Transverse colon (tissue), 4 donors: ENCODE results near the gene PPP1R14B. TPM values are rescaled to one million over a fixed set of nuclear protein-coding genes. Genes with fewer than 3 reads are reported as not detected.
A peak's percentile ranks its signal among the peaks of the same experiment; 100 is the strongest.

Source experiments
- DNase-seq: peaks from one replicate; pipeline ENCODE4 v3.0.0-alpha.2; 2019
- H3K27ac ChIP-seq, 4 donors: fragments of 200-600 bp; sonication (generic); 2 replicates each; pipeline ENCODE4 v1.5.1; 2016 to 2018; ENCODE audit warnings: inconsistent platforms in 4 of 4
- H3K27me3 ChIP-seq: fragments of 200-600 bp; sonication (generic); 2 replicates; pipeline ENCODE4 v1.5.1; 2017; ENCODE audit warnings: inconsistent platforms
- H3K36me3 ChIP-seq, 4 donors: fragments of 200-600 bp; sonication (generic); 2 replicates each; pipeline ENCODE4 v1.5.1; 2017 to 2019; ENCODE audit warnings: inconsistent platforms in 4 of 4
- H3K4me1 ChIP-seq, 4 donors: fragments of 200-600 bp; sonication (generic); 2 replicates each; pipeline ENCODE4 v1.5.1; 2017 to 2020; ENCODE audit warnings: inconsistent platforms in 4 of 4
- H3K4me3 ChIP-seq, 4 donors: fragments of 200-600 bp; sonication (generic); 1 replicate in 1 of 4; 2 replicates in 3 of 4; pipeline versions ENCODE4 v1.5.1 to v1.6.1; 2017 to 2019; ENCODE audit warnings: inconsistent platforms in 4 of 4
- H3K9me3 ChIP-seq, 2 donors: fragments of 200-600 bp; sonication (generic); 2 replicates each; pipeline ENCODE4 v1.5.1; 2017 to 2019; ENCODE audit warnings: inconsistent platforms in 2 of 2
- CTCF ChIP-seq, 5 experiments: fragments of 200-600 bp in 3 of 5; fragments of 450-650 bp in 2 of 5; sonication (generic) in 3 of 5; IDR thresholded peaks; 1 replicate in 2 of 5; 2 replicates in 3 of 5; pipeline ENCODE4 v1.5.1; 2016 to 2017; ENCODE audit warnings: antibody characterized with exemption in 5 of 5, inconsistent platforms in 3 of 5, mild to moderate bottlenecking in 2 of 5, moderate library complexity in 1 of 5
- EP300 ChIP-seq: sonication (generic); formaldehyde crosslinking; IDR thresholded peaks from one replicate; pipeline ENCODE4 v1.6.1; 2017; ENCODE audit warnings: antibody characterized with exemption, low read depth
- POLR2A ChIP-seq: fragments of 450-650 bp; IDR thresholded peaks from one replicate; pipeline ENCODE4 v1.6.1; 2016; ENCODE audit warnings: antibody characterized with exemption, mild to moderate bottlenecking, moderate library complexity
- POLR2AphosphoS5 ChIP-seq, 3 donors: sonication (generic); formaldehyde crosslinking; IDR thresholded peaks; one replicate each; pipeline ENCODE4 v1.6.1; 2016; ENCODE audit warnings: antibody characterized with exemption in 3 of 3
- WGBS, 2 donors: methylation state at CpG; one replicate each; pipeline ENCODE4 v1.1.5; 2018; ENCODE audit warnings: low coverage in 1 of 2; 5-methylcytosine and 5-hydroxymethylcytosine counted together
- in situ Hi-C, 4 donors: fragments of 200-750 bp; cut with MboI; loops; one replicate each; pipeline versions ENCODE4 v1.15.0 to v1.15.1; 2017; ENCODE audit warnings: low sequenced_read_pairs in 3 of 4, low pct_ligation_motif_present in 1 of 4, low pct_unique_long_range_greater_than_20kb in 1 of 4
- intact Hi-C: fragments of 100-400 bp; cut with DNase I; formaldehyde crosslinking; loops from one replicate; pipeline ENCODE4 v1.15.1; 2023; ENCODE audit warnings: low total_unique reads
- total RNA-seq, 4 donors: library from RNA; depleted of rRNA; stranded (reverse); fragments of >200 nt; gene quantifications; one replicate each; pipeline ENCODE4 v1.1.0, GENCODE V29; 2016

Gene PPP1R14B
- total RNA-seq, 4 donors from 2014 or later: 62.8 to 80.4 (median 73.2) TPM

- WGBS, 2 donors: 0% methylated on average over 2 to 18 of the region's 18 CpGs
- in situ Hi-C loops: no loop called here
- H3K27ac ChIP-seq: peak overlapping the region; percentile 84 to 91 (median 88)
- intact Hi-C loops: loop anchor here (5.0 kb wide), 1 partner anchor 51 kb away; the partner anchor contains the start of gene CATSPERZ
- peak overlapping the region; percentile 65 to 91 (median 86) for H3K4me3 ChIP-seq
- no peaks in the 10 kb centered on the region for H3K27me3 ChIP-seq
- H3K4me1 ChIP-seq: peaks cover 15 to 42% (median 29%) of the 10 kb centered on the region in 4 donors
- TF ChIP-seq EP300 (no peak), CTCF (IDR thresholded peaks at IDR 0.05) (no peak), POLR2A (no peak), POLR2AphosphoS5 (IDR thresholded peaks at IDR 0.05) (no peak)
- H3K9me3 ChIP-seq: no peaks in the 10 kb centered on the region
- H3K36me3 ChIP-seq: peaks cover 0 to 19% (median 0%) of the 10 kb centered on the region in 4 donors
- DNase-seq: no peak
Measured at GRCh38 chr11:64251753-64252002, 4.9 kb upstream of the PPP1R14B start.

GRCh38 chr11:64251016-64251752 lies 4.4 kb upstream of the PPP1R14B start, which contains the start of gene PLCB3:
TSS of gene PLCB3 (plus strand) at chr11:64251530. CDS start at chr11:64251650, 120 bp downstream.
- peak; percentile 24 to 66 (median 60) for TF ChIP-seq POLR2AphosphoS5 (IDR thresholded peaks at IDR 0.05)
- peak; percentile 75 to 93 (median 87) for TF ChIP-seq CTCF (IDR thresholded peaks at IDR 0.05)
- no peak for TF ChIP-seq EP300
- peak; percentile 10 for TF ChIP-seq POLR2A
- peak; percentile 71 for DNase-seq
- H3K36me3 ChIP-seq: peaks cover 0 to 14% (median 0%) of the 10 kb centered on the region in 4 donors
- H3K27ac ChIP-seq: peak within 1 kb of the TSS; percentile 84 to 91 (median 88)
- peak within 1 kb of the TSS; percentile 65 to 91 (median 86) for H3K4me3 ChIP-seq
- H3K4me1 ChIP-seq: peaks cover 15 to 42% (median 29%) of the 10 kb centered on the region in 4 donors
- no peaks in the 10 kb centered on the region for H3K9me3 ChIP-seq
- in situ Hi-C loops (no loop called here), intact Hi-C loops (loop anchor here (5.0 kb wide), 1 partner anchor 51 kb away; the partner anchor contains the start of gene CATSPERZ)
- 0% methylated on average over 20 of the region's 75 CpGs; no CpG with 5 or more reads in 1 of the 2 donors for WGBS, 2 donors
- no peaks in the 10 kb centered on the region for H3K27me3 ChIP-seq

GRCh38 chr11:64250415-64251015 lies 3.8 kb upstream of the PPP1R14B start:
- Histone ChIP-seq H3K36me3 (peaks cover 0 to 9% (median 0%) of the 10 kb centered on the region in 4 donors), H3K27ac (peak overlapping the region; percentile 27 to 91 (median 88)), H3K9me3 (no peaks in the 10 kb centered on the region), H3K4me3 (peak overlapping the region; percentile 20 to 91 (median 76)), H3K4me1 (peaks cover 15 to 47% (median 35%) of the 10 kb centered on the region in 4 donors), H3K27me3 (no peaks in the 10 kb centered on the region)
- no peak for DNase-seq
- intact Hi-C loops: loop anchor here (5.0 kb wide), 1 partner anchor 52 kb away; the partner anchor contains the start of gene CATSPERZ
- TF ChIP-seq POLR2A: no peak
- TF ChIP-seq POLR2AphosphoS5 (IDR thresholded peaks at IDR 0.05): no peak
- TF ChIP-seq CTCF (IDR thresholded peaks at IDR 0.05): no peak
- no peak for TF ChIP-seq EP300
- WGBS, 2 donors: 24% methylated on average over 13 of the region's 13 CpGs; no CpG with 5 or more reads in 1 of the 2 donors
- in situ Hi-C loops: no loop called here
